Prostate gland (tissue), 1 donor: ENCODE measurements around the gene AK8.

Source experiments
- POLR2A ChIP-seq: fragments of 450-650 bp; IDR thresholded peaks from one replicate; pipeline ENCODE4 v1.6.1; 2016; ENCODE audit warnings: antibody characterized with exemption, mild to moderate bottlenecking
- POLR2AphosphoS5 ChIP-seq: sonication (generic); formaldehyde crosslinking; IDR thresholded peaks from one replicate; pipeline ENCODE4 v1.6.1; 2017; ENCODE audit warnings: antibody characterized with exemption

DNA sequence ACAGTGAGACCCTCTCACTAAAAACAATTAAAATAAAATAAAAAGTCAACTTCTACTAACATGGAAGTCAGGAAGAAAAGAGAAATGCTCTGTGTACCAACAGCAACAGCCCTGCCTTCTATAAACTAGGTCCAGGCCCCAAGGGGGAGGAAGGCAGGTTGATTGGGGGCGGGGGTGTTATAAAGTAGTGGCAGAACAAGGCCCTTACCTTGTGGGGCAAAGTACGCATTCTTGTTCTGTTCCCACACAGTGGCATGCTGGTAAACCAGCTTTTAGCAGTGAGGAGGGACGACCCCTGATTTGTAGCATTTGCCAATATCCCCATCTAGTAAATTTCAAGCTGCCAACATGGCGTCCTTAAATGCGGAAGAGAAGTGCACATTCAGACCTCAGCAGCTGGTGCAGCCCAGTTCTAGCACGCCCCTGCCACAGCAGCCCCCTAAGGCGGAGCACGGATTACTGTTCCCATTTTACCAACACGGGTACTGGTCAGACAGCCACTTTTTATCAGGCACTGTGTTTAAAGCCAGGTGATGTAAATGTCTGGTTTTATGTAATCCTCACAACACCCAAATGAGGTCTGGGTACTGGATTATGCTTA lies 138.3 kb downstream of the AK8 start:
- TF ChIP-seq POLR2AphosphoS5 (no peak), POLR2A (no peak)
